GM03348 (cell line): ENCODE data around the gene TMEM256.
A peak's percentile ranks its signal among the peaks of the same experiment; 100 is the strongest.

ENCODE experiments used
- DNase-seq: peaks from one replicate; pipeline ENCODE4 v3.0.0; 2012; ENCODE audit warnings: low spot score

TMEM256 gene

GRCh38 chr17:7403977-7404736 is at the start of gene TMEM256:
TMEM256 (minus strand) TSS chr17:7404097; CDS start chr17:7404084, 13 bp downstream.
- peak; percentile 98 for DNase-seq

- no peak for DNase-seq
Measured at GRCh38 chr17:7448461-7448860, 44.6 kb upstream of the TMEM256 start.

DNA sequence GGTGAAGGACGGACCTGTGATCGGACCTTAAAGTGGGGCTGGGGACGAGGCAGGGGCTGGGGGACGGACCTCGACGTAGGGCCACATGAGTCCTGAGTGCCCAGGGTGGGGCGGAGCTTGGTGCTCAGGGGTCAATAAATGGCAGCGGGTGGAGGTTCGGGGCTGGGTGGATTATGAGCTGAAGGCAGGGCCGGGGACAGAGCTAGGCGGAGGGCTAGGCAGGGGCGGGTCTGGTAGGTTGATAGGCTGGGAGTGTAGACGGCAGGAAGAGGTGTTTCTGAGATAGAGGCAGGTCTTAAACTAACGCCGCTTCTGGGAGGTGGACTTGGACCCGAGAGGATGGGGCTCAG is 41.7 kb upstream of the TMEM256 start:
- DNase-seq, result no peak

DNA sequence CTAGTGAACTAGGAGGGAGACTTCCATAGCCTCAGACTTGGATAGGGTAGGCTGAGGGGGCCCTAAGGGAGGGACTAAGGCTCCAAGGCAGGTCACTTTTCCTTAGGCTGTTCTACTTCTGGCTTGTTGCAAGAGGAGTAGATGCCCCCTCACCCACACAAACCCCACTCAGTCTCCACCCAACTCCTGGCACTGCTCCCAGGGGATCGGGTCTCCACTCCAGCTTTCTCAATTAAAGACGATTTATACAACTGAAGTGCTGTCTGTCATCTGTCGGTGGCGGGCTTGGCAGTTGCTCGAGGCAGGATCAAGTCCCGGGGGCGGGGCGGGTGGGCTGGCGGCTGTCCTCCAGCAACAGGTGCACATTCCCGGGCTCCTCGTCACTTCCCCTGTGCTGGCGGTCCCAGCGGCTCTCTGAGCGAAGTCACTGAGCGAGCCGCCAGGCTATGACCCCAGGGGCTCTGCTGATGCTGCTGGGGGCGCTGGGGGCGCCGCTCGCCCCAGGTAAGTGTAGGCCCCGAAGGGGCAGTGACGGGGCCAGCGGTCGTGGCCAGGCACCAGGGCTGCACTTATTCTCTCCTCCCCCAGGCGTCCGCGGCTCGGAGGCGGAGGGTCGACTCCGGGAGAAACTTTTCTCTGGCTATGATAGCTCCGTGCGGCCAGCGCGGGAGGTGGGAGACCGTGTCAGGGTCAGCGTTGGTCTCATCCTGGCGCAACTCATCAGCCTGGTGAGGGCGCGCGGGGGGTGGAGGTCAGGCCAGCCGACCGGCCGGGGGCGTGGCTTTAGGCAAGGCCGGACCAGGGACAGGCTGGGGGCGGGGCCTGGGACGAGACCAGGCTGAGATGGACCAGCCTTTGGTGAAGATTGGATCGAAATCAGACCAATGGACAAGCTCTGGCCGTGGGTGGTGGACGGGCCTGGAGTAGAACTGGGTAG is 41.1 kb upstream of the TMEM256 start, which contains the start of gene CHRNB1:
Gene CHRNB1 (plus strand): TSS at position 380 of the 937 bp plus-strand sequence. CDS start 67 bp downstream, at position 447.
- peak; percentile 77 for DNase-seq

DNA sequence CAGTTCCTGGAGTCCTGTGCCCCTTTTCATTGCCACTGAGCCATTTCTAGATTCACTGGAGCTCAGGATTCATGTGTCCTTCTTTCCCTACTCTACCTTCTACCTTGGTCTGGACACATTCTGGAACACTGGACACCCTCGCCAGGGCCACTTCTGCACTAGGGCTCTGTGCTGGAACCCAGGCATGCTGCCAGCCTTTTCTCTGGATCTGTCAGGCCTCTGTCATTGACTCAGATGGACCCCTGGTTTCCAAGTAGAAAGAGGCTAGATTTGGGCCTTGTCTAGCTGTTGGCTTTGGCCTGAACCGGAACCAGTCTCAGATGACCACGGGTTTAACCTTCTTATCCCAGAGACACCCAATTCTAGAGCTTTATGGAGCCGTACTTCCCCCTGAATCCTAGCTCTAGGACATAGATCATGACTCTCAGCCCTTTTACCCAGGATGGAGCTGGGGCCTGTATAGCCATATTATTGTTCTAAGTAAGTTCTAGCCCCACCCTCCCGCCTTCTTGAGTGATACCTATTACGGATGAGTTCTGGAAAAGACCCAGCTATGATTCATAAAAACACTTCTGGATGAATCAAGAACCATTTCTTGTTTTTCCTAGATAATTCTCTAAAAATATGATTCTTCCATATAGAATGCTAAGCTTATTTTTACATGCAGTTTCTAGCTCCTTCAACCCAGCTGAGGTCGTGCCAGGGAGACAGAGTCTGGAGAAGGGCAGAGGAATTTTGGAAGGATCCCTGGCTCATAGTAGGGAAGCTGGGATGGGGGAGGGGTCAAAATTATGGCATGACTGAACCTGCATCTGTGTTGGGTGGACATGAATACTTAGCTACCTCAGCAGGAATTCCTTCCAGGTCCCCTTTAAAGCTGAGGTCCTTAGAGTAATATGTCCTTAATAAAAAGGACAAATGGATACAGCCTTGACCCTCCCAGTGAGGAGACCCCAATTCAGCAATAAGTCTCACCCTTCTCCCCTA is 39.9 kb upstream of the TMEM256 start:
- DNase-seq, result no peak

- no peak for DNase-seq
Measured at GRCh38 chr17:7442142-7442541, 38.2 kb upstream of the TMEM256 start.

DNA sequence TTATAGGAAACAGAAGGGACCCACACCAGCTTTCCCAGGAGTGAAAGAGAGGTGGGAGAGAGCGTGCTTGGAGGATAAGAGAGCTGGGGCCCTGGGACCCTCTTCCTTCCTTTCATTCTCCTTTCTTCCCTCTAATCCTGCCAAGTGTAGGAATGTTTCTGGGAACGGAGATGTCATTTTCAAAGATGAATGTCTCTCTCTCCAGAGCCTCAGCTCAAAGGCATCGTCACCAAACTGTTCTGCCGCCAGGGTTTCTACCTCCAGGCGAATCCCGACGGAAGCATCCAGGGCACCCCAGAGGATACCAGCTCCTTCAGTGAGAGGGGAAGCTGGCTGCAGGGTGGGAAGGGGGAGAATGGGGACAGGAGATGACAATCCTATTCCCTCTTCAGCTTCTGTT is 37.4 kb upstream of the TMEM256 start:
- DNase-seq, result no peak

DNA sequence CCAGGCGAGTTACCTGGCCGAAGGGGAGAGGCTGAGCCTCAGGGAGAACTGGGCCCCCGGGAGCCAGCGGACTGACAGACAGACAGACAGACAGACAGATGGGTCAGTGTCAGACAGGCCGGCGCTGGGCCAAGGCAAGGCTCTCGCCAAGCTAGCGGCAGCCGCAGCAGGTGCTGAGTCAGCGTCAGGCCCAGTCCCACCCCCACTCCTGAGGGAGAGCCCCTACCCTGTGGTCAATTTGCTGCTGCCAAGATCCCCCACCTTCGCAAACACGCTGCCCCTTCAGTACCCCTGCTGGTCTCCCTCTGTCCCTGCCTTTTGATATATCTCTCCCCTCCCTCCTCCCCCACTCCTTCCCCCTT is 36.9 kb upstream of the TMEM256 start:
- no peak for DNase-seq

- DNase-seq, result peak; percentile 37
Measured at GRCh38 chr17:7440113-7440833, 36.4 kb upstream of the TMEM256 start.

DNA sequence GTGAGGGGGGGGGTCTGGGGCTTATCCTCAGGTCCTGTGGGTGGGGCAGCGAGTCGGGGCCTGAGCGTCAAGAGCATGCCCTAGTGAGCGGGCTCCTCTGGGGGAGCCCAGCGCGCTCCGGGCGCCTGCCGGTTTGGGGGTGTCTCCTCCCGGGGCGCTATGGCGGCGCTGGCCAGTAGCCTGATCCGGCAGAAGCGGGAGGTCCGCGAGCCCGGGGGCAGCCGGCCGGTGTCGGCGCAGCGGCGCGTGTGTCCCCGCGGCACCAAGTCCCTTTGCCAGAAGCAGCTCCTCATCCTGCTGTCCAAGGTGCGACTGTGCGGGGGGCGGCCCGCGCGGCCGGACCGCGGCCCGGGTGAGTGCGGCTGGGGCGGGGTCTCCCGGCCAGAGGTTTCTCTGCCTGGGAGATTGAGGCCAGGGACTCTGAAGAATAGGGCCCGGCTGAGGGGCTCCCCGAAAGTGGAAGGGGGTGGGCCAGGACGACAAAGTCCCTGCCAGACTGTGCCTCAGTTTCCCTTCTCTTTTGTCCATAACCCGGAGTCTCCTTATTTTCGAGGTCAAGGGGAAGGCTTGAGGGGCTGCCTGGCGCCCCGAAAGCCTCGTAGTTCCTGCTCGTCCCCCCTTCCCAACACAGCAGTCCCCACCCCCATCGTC is 35.7 kb upstream of the TMEM256 start, which contains the start of gene FGF11:
Gene FGF11 (plus strand): TSS at position 51 of the 651 bp plus-strand sequence. CDS start 109 bp downstream, at position 160.
- no peak for DNase-seq

- DNase-seq, result no peak
Measured at GRCh38 chr17:7438656-7439460, 35.0 kb upstream of the TMEM256 start.

- no peak for DNase-seq
Measured at GRCh38 chr17:7437950-7438614, 34.2 kb upstream of the TMEM256 start.

DNA sequence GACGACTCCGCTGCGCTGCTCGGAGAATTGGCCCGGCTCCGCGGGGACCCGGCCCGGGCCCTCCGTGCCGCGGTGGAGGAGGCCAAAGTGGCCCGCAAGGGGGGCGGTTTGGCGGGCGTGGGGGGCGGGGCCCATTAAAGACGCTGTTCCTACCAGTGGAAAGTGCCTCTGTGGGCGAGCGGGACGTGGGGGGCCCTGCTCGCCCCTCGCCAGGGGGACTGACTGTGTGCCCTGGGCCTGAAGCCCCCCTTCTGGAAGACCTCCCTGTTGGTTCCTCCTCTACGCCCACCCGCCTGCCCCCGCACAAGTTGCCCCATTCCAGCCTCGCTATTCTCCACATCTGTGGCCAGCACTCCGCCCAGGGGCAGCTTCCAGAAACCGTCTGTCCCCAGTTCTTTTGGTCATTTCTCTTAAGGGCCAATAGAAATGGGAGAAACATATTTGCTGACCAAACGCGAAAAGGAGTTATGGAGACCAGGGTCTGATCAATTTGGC is 33.5 kb upstream of the TMEM256 start:
- no peak for DNase-seq

GRCh38 chr17:7436556-7437368 is 32.9 kb upstream of the TMEM256 start:
- DNase-seq, result peak; percentile 91

- DNase-seq, result no peak
Measured at GRCh38 chr17:7435676-7436555, 32.0 kb upstream of the TMEM256 start.

DNA sequence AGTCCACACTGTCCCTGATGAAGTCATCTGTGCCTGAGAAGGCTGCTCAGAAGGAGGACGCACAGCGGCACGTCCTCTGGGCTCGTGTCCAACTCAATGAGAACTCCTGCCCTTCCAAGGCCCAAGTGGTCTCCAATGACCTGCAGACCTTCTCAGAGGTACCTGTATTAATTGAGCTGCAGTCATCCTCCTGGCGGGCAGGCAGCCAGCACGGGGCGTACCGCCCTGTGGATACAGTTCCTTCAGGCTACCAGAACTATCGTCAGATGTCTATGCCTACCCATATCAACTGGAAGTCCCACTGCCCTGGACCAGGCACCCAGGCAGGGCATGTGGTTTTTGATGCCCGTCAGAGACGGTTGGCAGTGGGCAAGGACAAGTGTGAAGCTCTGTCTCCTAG is 28.4 kb upstream of the TMEM256 start:
- no peak for DNase-seq

DNA sequence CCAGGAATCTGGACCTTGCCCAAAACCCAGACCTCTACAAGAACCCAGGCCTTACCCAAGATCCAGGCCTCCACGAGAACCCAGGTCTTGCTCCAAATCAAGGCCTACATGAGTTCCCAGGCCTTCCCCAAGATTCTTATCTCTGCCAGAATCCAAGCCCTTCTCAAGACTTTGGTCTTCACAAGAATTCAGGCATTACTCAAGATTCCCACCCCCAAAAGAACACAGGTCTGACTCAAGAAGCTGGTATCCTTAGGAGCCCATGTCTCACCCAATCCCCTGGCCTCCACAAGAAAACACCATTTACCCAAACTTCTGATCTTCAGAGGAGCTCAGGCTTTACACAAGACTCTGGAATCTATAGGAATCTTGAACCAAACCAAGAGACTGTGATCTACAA is 27.3 kb upstream of the TMEM256 start:
- no peak for DNase-seq
